GM12873 (cell line): ENCODE measurements around the gene IGFBP5.

ENCODE experiments used
- CTCF ChIP-seq: IDR thresholded peaks from 2 replicates; pipeline ENCODE4 v1.5.1; 2012; ENCODE audit warnings: low read depth, mild to moderate bottlenecking, moderate library complexity, low read length, control low read depth; ENCODE audit not compliant: insufficient read depth; ENCODE audit errors: missing control alignments

Gene IGFBP5

GRCh38 chr2:216715402-216715974 lies 20.1 kb upstream of the IGFBP5 start:
- no peak for TF ChIP-seq CTCF

GRCh38 chr2:216714376-216714775 lies 19.0 kb upstream of the IGFBP5 start:
- TF ChIP-seq CTCF, result no peak

- no peak for TF ChIP-seq CTCF
Measured at GRCh38 chr2:216713691-216714336, 18.5 kb upstream of the IGFBP5 start.

GRCh38 chr2:216711348-216711747 lies 16.0 kb upstream of the IGFBP5 start:
- no peak for TF ChIP-seq CTCF

- TF ChIP-seq CTCF, result no peak
Measured at GRCh38 chr2:216710551-216711301, 15.4 kb upstream of the IGFBP5 start.

GRCh38 chr2:216702756-216703155 lies 7.4 kb upstream of the IGFBP5 start:
- no peak for TF ChIP-seq CTCF

GRCh38 chr2:216701544-216701943 lies 6.2 kb upstream of the IGFBP5 start:
- TF ChIP-seq CTCF, result no peak
